ENCODE data around the gene FBXO7.

DNA sequence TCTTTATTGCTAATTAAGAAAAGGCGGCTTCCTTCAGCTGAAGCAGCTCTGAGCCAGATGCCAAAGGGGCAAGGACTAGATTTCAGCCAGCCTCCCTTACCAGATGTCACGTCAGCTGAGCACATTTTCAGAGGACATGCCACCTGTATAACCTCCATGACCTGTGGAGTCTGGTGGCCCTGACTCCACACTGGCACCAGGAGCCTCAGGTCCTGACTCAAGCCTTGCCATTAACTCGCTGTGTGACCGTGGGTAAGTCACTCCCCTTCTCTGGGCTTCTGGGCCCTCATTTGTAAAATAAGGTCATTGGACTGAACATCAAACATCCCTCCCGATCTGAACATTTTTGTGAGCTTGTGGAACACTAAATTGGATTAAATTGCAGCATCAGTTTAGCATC is 46.0 kb downstream of the FBXO7 start:
- TF ChIP-seq, protein P1, sequence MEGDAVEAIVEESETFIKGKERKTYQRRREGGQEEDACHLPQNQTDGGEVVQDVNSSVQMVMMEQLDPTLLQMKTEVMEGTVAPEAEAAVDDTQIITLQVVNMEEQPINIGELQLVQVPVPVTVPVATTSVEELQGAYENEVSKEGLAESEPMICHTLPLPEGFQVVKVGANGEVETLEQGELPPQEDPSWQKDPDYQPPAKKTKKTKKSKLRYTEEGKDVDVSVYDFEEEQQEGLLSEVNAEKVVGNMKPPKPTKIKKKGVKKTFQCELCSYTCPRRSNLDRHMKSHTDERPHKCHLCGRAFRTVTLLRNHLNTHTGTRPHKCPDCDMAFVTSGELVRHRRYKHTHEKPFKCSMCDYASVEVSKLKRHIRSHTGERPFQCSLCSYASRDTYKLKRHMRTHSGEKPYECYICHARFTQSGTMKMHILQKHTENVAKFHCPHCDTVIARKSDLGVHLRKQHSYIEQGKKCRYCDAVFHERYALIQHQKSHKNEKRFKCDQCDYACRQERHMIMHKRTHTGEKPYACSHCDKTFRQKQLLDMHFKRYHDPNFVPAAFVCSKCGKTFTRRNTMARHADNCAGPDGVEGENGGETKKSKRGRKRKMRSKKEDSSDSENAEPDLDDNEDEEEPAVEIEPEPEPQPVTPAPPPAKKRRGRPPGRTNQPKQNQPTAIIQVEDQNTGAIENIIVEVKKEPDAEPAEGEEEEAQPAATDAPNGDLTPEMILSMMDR (IDR thresholded peaks at IDR 0.05; ENCODE audit: insufficient read depth, low read length, poor library complexity, severe bottlenecking) = no peak
- no peak for TF ChIP-seq EZH2phosphoT487 (conservative IDR thresholded peaks at IDR 0.05; ENCODE audit: low read length)
